Femur (tissue), 1 donor: ENCODE data around the gene EMC1.
"Not testable (repeated sequence)": the region's sequence is repeated elsewhere in the genome, so short reads cannot be mapped to it uniquely, and the experiment has no call there.

ENCODE experiments used
- DNase-seq: peaks from one replicate; pipeline ENCODE4 v3.0.0-alpha.2; 2017

EMC1 gene

GRCh38 chr1:19187852-19188251, 63.5 kb downstream of the EMC1 start:
- no peak for DNase-seq

- no peak for DNase-seq
These were observed 65.3 kb downstream of the EMC1 start for GRCh38 chr1:19186001-19186400.

GRCh38 chr1:19182223-19182622, 69.1 kb downstream of the EMC1 start:
- no peak for DNase-seq

- not testable (repeated sequence) for DNase-seq
These were observed 71.1 kb downstream of the EMC1 start for GRCh38 chr1:19180265-19180657.

- peak; percentile 29 for DNase-seq
These were observed 71.6 kb downstream of the EMC1 start for GRCh38 chr1:19179597-19180264.

- DNase-seq: no peak
These were observed 72.5 kb downstream of the EMC1 start for GRCh38 chr1:19178734-19179398.

GRCh38 chr1:19177811-19178210, 73.5 kb downstream of the EMC1 start:
- DNase-seq: no peak

- no peak for DNase-seq
These were observed 81.7 kb downstream of the EMC1 start for GRCh38 chr1:19169642-19170041.

GRCh38 chr1:19167140-19167539, 84.2 kb downstream of the EMC1 start:
- DNase-seq: no peak

- DNase-seq: no peak
These were observed 85.3 kb downstream of the EMC1 start for GRCh38 chr1:19166066-19166465.
